Activated T-helper 17 cell treated with anti-CD3 and anti-CD28 coated beads, Interleukin-2, amount 50 U/mL, for 72 hours (primary cell): ENCODE results near the gene DNER. TPM values are rescaled to one million over a fixed set of nuclear protein-coding genes. Genes with fewer than 3 reads are reported as not detected.
"Not testable (repeated sequence)": the region's sequence is repeated elsewhere in the genome, so short reads cannot be mapped to it uniquely, and the experiment has no call there.

ENCODE experiments used
- ATAC-seq: fragments of 150-1000 bp; cut with Tn5 transposase; replicated peaks from 2 replicates; pipeline ENCODE4 v1.10.0; 2021; ENCODE audit warnings: mild to moderate bottlenecking, moderate library complexity
- H3K27ac Mint-ChIP-seq: one replicate; pipeline ENCODE4 v1.8.0; 2022; ENCODE audit warnings: mixed read lengths
- H3K27me3 Mint-ChIP-seq: one replicate; pipeline ENCODE4 v1.8.0; 2022; ENCODE audit warnings: mixed read lengths
- H3K36me3 Mint-ChIP-seq: one replicate; pipeline ENCODE4 v1.8.0; 2022; ENCODE audit warnings: low read depth, mild to moderate bottlenecking, mixed read lengths
- H3K4me1 Mint-ChIP-seq: one replicate; pipeline ENCODE4 v1.8.0; 2022; ENCODE audit warnings: mixed read lengths
- H3K4me3 Mint-ChIP-seq: one replicate; pipeline ENCODE4 v1.8.0; 2022; ENCODE audit warnings: mild to moderate bottlenecking, mixed read lengths
- H3K9me3 Mint-ChIP-seq: one replicate; pipeline ENCODE4 v1.8.0; 2022; ENCODE audit warnings: mixed read lengths
- total RNA-seq, 2 donors: library from RNA; stranded (reverse); gene quantifications; one replicate each; pipeline ENCODE4 v1.2.3, GENCODE V29; 2022

Gene DNER
- total RNA-seq, 2 donors from 2014 or later = not detected

- H3K9me3 Mint-ChIP-seq = no peaks in the 10 kb centered on the region
- H3K4me3 Mint-ChIP-seq = no peak overlapping the region
- H3K36me3 Mint-ChIP-seq = no peaks in the 10 kb centered on the region
- H3K27me3 Mint-ChIP-seq = peaks cover 30% of the 10 kb centered on the region
- no peak overlapping the region for H3K27ac Mint-ChIP-seq
- H3K4me1 Mint-ChIP-seq = no peaks in the 10 kb centered on the region
- ATAC-seq = no peak
Measured at GRCh38 chr2:229701062-229701461, 13.3 kb downstream of the DNER start.

DNA sequence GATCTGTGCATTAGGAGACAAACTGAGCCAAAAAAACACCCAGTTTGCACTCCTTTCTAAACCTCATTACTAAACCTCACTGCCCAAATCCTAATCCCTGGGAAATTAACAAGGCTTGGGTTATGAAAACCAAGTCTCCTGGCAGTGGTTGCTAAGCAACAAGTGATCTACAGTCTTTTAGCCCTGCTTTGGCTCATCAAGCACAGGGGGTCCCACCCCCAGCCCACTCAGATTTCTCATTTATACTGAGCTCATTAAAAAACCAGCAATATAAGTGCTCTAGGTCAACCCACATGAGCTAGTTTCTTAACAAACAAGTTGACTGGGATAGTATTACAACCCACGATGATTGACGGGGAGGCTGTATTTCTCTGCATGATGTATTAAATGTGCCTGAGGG, 18.4 kb downstream of the DNER start:
- no peaks in the 10 kb centered on the region for H3K9me3 Mint-ChIP-seq
- no peak overlapping the region for H3K27ac Mint-ChIP-seq
- H3K4me3 Mint-ChIP-seq = no peak overlapping the region
- H3K4me1 Mint-ChIP-seq = no peaks in the 10 kb centered on the region
- H3K27me3 Mint-ChIP-seq = peaks cover 21% of the 10 kb centered on the region
- H3K36me3 Mint-ChIP-seq = no peaks in the 10 kb centered on the region
- ATAC-seq = no peak

GRCh38 chr2:229693845-229694244, 20.5 kb downstream of the DNER start:
- H3K27me3 Mint-ChIP-seq = peaks cover 19% of the 10 kb centered on the region
- H3K36me3 Mint-ChIP-seq, H3K27ac Mint-ChIP-seq, ATAC-seq, H3K4me3 Mint-ChIP-seq, H3K4me1 Mint-ChIP-seq, H3K9me3 Mint-ChIP-seq: not testable (repeated sequence)

GRCh38 chr2:229691631-229692030, 22.7 kb downstream of the DNER start:
- no peak overlapping the region for H3K27ac Mint-ChIP-seq
- H3K9me3 Mint-ChIP-seq = no peaks in the 10 kb centered on the region
- no peaks in the 10 kb centered on the region for H3K4me1 Mint-ChIP-seq
- no peaks in the 10 kb centered on the region for H3K36me3 Mint-ChIP-seq
- ATAC-seq = no peak
- H3K4me3 Mint-ChIP-seq = no peak overlapping the region
- H3K27me3 Mint-ChIP-seq = peaks cover 20% of the 10 kb centered on the region

DNA sequence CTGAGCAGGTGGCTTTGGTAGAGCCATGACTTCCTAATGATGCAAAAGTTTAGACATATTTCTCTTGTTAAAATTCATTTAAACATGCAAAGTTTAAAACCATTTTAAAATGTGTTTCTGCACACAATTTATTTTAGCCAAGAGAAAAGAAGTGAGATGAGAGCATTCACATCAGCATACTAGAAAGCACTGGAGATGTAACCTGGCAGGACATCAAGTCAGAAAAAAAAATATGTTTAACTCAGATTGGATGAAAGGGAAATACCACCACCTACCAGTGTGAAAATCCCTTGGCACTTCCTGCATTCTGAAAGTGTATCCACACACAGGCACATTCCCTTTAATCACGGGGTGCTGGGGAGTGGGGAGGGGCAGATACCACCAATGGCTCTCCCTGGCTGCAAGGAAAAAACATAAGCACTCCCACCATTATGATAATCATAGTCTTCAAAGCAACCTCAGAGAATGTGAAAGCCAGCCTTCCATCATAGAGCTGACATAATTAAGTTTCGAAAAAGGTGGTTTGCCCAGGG, 25.0 kb downstream of the DNER start:
- H3K4me1 Mint-ChIP-seq = no peaks in the 10 kb centered on the region
- no peaks in the 10 kb centered on the region for H3K9me3 Mint-ChIP-seq
- H3K36me3 Mint-ChIP-seq = no peaks in the 10 kb centered on the region
- peaks cover 25% of the 10 kb centered on the region for H3K27me3 Mint-ChIP-seq
- H3K27ac Mint-ChIP-seq = no peak overlapping the region
- ATAC-seq = no peak
- H3K4me3 Mint-ChIP-seq = no peak overlapping the region

DNA sequence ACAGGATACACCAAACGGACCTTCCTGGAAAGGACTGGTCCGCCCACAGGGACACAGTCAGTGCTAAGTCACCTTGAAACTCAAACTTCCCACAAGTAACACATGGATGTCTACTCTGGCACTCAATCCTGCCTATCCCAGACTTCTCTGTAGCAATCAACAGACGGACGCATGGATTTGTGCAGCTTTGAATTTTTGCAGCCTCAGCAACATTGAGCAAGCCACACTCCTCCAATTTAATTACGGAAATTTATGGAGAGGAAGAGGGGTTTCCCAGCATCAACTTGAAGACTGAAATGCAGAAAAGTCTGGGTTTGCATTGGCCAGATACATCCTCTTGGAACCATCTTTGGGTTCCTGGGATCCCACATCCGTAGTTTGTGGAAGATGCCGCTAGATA, 26.2 kb downstream of the DNER start:
- Mint-ChIP-seq H3K36me3 (no peaks in the 10 kb centered on the region), H3K4me1 (no peaks in the 10 kb centered on the region), H3K27me3 (peaks cover 29% of the 10 kb centered on the region), H3K4me3 (no peak overlapping the region), H3K27ac (no peak overlapping the region), H3K9me3 (no peaks in the 10 kb centered on the region)
- no peak for ATAC-seq

DNA sequence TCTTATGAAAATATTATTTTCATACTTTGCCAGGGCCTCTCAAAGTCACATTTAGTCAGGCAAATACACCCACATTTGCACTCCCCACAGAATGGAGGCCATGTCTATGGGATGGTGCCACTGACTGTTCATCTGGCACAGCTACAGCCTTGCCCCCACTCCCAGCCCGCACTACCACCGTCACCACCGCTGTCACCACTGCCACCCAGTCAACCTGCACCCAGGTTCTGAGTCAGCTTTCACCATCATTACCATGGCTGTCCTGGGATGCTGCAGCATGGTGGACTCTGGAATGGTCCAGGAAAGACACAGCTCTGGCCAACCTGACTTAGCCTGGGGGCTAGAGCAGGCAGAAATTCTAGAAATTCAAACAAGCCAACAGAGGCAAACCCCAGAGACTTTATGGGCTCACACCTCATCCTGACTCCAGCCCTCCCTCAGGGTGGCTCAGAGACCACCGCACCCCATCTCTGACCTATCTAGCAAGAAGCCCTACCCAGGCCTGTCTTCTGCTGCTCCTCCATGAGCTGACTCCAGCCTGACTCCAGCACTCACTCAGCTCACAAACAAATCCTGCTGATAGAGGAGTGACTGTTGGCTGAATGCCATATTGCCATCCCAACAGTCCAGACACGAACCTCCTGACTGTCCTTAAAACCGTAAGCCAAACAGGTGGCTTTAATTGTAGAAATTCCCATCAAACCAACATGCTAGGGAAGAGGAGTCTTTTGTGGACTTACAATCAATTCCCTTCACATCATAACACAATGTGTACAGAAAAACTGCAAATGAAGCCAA, 28.0 kb downstream of the DNER start:
- Mint-ChIP-seq H3K36me3 (no peaks in the 10 kb centered on the region), H3K9me3 (no peaks in the 10 kb centered on the region), H3K4me1 (no peaks in the 10 kb centered on the region), H3K27ac (no peak overlapping the region), H3K4me3 (no peak overlapping the region), H3K27me3 (peaks cover 32% of the 10 kb centered on the region)
- no peak for ATAC-seq

DNA sequence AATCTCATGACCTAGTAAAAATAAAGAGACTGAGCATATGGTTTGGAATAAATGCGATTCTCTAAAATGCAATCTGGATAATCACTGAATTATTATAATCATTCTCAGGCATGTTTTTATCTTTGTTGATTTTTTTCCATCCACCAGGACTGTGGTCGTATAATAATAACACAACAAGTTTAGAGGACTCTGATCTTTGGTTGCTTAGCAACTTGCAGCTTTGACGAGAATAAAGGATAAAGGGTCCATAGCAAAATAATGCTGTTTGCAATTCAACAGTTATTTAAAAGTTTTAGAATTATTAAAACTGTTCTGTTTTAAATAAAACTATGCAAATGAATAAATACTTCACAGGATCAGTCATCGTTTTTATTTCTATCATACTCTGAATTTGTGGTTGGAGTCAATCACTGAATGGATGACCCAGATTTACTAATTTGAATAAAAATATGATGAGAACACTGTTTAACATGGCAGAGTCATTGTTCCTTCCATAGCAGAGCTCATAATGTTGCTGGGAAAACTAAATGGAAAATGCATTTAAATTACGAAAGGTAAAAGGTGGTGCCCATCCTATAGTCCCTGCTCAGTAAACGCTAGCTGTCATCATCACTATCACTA, 29.3 kb downstream of the DNER start:
- ATAC-seq = no peak
- Mint-ChIP-seq H3K9me3 (no peaks in the 10 kb centered on the region), H3K4me1 (no peaks in the 10 kb centered on the region), H3K27ac (no peak overlapping the region), H3K4me3 (no peak overlapping the region), H3K27me3 (peaks cover 33% of the 10 kb centered on the region), H3K36me3 (no peaks in the 10 kb centered on the region)

- H3K27ac Mint-ChIP-seq = no peak overlapping the region
- no peaks in the 10 kb centered on the region for H3K4me1 Mint-ChIP-seq
- ATAC-seq = no peak
- no peaks in the 10 kb centered on the region for H3K36me3 Mint-ChIP-seq
- H3K4me3 Mint-ChIP-seq = no peak overlapping the region
- peaks cover 52% of the 10 kb centered on the region for H3K27me3 Mint-ChIP-seq
- H3K9me3 Mint-ChIP-seq = no peaks in the 10 kb centered on the region
Measured at GRCh38 chr2:229679393-229680125, 34.8 kb downstream of the DNER start.

DNA sequence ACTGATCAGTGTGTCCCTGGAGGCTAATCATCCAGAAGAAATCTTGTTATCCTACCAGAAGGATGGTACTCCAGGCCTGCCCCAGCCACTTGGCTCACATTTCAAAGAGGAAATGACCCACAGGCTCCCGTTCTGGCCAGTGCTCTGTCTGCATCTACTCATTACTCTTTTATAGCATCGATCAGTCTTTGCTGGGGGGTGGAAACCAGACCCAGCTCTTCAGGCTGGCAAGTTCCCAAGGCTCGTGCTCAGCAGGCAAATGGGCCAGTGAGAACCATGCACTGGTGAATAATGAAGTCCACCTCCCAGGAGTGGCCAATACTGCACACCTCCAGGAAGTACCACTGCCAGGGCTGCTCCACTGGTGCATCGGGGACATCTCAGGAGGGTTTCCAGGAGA, 38.8 kb downstream of the DNER start:
- Mint-ChIP-seq H3K4me3 (no peak overlapping the region), H3K36me3 (no peaks in the 10 kb centered on the region)

DNA sequence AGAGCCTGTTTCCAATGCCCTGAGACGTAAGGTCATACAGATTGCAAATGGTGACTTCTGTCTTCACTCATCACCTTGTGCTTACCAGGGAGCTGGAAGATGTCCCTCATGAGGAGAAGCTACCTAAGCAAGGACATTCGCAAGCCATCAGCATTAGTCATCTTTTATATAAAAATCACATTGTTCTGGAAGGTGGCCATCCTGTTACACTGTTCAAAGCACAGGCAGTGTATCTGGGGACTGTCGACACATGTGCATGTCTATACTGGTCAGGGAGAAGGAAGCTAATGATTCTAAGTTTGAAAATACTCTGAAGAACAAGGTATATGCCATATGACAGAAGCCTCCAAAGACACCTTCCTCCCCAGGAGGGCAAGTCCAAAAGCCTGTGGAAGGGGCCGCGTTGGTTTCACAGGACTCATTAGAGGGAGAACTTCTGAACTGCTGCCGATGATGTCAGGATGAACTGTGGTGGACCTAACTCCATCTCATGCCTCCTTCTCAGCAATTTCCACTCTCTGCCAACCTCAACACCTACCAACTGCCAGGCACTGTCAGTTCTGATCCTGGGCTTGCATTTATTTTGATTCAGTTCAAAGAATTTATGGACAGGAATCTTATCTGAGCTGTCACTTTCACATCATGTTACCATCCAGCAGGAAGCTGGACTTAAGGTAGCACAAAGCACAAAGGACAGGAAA, 39.4 kb downstream of the DNER start:
- Mint-ChIP-seq H3K4me3 (no peak overlapping the region), H3K4me1 (no peaks in the 10 kb centered on the region), H3K36me3 (no peaks in the 10 kb centered on the region), H3K27me3 (peaks cover 49% of the 10 kb centered on the region), H3K9me3 (no peaks in the 10 kb centered on the region), H3K27ac (no peak overlapping the region)
- ATAC-seq = no peak

More for the DNA sequence above, 38.8 kb downstream of the DNER start:
- no peaks in the 10 kb centered on the region for H3K9me3 Mint-ChIP-seq
- H3K27me3 Mint-ChIP-seq = peaks cover 52% of the 10 kb centered on the region
- ATAC-seq = no peak
- H3K4me1 Mint-ChIP-seq = no peaks in the 10 kb centered on the region
- H3K27ac Mint-ChIP-seq = no peak overlapping the region

- H3K9me3 Mint-ChIP-seq = no peaks in the 10 kb centered on the region
- peaks cover 40% of the 10 kb centered on the region for H3K27me3 Mint-ChIP-seq
- ATAC-seq = no peak
- no peak overlapping the region for H3K4me3 Mint-ChIP-seq
- H3K36me3 Mint-ChIP-seq = no peaks in the 10 kb centered on the region
- H3K4me1 Mint-ChIP-seq = no peaks in the 10 kb centered on the region
- no peak overlapping the region for H3K27ac Mint-ChIP-seq
Measured at GRCh38 chr2:229673676-229674075, 40.7 kb downstream of the DNER start.

DNA sequence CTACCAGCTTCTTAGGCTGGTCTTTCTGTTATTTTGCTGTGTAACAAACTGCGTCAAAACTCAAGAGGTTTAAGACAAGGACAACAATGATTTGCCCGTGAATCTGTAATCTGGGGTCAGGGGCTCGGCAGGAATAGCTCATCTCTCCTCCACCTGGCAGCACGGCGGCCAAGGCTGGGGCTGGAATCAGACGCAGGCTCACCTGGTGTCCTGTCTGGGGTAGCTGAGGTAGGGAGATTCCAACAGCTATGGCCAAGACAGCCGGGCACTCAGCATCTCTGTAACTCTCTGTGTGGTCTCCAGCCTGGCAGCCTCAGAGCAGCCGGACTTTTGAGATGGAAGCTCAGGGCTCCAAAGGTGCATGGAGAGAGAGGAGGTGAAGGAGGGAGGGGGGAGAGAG, 42.3 kb downstream of the DNER start:
- Mint-ChIP-seq H3K4me1 (no peaks in the 10 kb centered on the region), H3K4me3 (no peak overlapping the region), H3K9me3 (no peaks in the 10 kb centered on the region), H3K27ac (no peak overlapping the region), H3K36me3 (no peaks in the 10 kb centered on the region), H3K27me3 (peaks cover 29% of the 10 kb centered on the region)
- no peak for ATAC-seq

- H3K9me3 Mint-ChIP-seq = no peaks in the 10 kb centered on the region
- no peak overlapping the region for H3K27ac Mint-ChIP-seq
- no peak overlapping the region for H3K4me3 Mint-ChIP-seq
- H3K27me3 Mint-ChIP-seq = peaks cover 27% of the 10 kb centered on the region
- H3K36me3 Mint-ChIP-seq = no peaks in the 10 kb centered on the region
- ATAC-seq = no peak
- H3K4me1 Mint-ChIP-seq = no peaks in the 10 kb centered on the region
Measured at GRCh38 chr2:229669841-229670240, 44.5 kb downstream of the DNER start.
